ENCODE data around the gene RNASEL.
A peak's percentile ranks its signal among the peaks of the same experiment; 100 is the strongest.

Gene RNASEL

DNA sequence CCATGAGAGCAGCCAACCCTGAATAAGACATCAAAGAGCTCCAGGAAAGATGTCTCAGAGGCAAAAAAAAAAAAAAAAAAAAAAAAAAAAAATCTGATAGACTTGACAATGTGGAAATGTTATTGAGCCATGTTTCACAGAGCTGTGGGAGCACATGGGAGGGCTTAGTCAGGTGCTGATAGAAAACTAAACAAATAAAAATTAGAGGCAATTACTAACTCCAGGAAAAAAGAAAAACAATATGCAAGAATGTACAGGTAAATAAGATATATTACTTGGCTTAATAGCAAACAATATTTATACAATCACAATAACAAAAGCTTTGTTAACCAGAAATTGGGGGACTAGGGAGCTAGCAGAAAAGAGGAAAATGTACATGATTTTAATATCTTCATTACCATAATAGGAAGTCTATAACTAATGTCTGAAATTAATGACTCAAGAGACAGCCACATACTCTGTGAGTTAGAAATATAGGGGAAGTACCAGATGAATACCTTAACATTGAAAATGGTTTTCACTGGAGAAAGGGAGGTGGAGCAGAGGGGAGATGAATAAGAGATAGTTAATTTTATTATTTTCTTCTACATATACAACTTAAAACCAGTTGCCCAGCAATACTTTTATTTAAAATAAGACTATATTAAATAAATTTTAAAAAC lies 32.0 kb upstream of the RNASEL start:
- DNase-seq: no peak

DNA sequence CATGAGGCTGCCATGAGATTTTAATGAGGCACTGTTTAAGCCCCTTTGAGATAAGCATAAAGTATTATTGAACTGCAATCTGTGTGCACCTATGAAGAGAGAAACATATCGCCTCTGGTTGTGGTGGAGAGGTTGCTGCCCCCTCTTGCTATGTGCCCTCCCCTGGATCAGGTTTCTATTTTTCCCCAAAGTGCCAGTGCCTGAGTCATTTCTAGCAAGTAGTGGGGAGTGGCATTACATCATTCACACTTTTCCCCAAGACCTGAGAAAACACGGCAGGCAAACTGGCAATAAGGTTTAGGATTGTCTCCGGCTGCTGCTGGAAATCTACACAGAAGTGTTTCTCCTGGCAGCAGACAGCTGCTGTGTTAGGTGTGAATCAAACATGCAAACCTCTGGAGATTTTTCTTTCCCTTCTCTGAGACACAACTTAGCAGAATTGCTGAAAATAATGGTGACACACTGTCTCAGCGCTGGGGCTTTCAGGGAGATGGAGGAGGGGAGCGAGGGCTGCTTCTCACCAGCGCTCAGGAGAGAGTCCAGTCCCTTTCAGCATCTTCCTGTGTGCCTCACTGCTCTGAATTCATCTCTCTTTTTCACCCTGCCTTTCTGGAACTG lies 28.8 kb upstream of the RNASEL start:
- no peak for DNase-seq

DNA sequence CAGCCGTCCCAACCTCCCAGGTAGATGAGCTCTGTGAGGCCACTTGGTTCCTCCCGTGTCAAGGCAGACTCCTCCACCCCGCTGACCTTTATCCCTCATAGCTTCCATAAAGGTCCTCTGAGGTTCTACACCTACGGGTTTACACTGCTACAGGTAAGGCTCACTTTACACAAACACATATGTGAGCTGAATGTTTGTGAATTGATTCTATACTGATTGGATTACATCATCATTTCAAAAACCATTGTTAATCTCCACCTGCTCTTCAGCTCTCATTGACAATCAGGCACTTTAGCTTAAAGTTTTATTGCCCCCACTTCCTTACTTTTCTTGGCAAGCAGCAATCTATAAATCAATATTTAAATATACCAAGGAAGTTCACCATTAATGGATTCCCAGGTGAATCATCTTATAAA lies 28.0 kb upstream of the RNASEL start:
- DNase-seq: peak; percentile 37

DNA sequence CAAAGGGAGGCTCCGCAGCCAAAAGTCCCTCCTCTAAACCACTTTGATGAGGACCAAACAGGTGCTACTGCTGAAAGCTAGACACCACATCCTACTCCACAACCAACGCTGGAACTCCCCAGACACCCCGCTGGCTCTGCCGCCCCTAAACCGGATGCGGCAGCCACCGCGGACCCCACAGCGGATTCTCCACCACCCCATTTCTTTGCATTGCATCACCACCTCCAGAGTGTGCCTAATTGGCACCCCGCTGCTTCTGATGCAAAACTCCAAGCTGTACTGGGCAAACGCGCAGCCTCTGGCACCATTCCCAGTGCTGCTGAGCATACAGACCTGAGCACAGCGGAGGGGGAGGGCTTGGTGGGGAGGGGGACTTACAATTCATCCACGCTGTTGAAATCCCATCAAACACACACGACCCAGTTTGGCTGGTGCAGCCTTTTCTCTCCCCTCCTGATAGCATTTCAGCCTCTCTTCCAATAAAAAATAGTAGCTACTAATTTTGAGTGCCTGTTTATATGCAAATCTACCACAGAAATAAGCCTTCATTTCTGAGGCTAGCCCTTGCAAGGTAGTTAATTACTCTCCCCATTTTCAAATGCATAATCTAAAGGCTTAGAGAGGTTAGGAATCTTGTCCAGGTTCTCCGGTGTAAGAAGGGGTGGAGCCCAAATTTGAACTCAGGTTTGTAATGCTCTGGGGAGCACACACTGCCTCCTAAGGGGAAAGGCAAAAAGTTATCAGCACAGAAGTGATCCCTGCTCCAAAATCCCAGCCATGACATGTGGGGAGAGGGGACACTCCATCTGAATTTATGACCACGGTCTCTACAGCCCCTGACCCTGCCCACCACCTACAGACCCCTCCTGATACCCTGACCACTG lies 27.3 kb upstream of the RNASEL start:
- DNase-seq: peak; percentile 91

DNA sequence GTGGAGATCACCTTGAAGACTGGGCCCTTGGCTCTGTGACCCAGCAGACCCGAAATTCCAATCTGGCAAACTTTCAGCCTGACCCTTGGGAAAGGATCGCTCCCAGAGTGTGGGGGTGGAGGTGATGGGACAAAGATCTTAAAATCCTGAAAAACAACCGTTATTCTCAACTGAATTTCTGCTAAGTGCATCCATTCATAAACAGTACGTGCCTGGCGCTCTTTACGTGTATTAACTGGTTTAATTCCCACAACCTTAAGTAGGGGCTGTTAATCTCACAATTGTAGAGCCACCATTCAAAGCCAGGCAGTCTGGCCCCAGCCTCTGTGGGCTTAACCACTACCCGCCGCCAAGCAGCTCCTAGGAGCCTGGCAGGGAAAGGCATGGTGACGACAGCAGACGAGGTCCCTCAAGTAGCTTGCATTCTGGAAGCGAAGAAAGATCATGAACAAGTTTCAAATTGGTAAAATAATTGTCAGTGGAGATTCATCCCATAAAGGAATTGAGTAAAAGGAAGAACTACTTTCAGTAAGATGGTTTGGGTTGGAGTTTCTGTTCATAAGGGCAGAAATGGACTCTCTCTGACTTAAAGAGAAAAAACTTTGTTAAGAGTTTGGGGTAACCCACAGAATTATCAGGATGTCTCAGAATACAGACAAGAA lies 26.5 kb upstream of the RNASEL start:
- peak; percentile 72 for DNase-seq

DNA sequence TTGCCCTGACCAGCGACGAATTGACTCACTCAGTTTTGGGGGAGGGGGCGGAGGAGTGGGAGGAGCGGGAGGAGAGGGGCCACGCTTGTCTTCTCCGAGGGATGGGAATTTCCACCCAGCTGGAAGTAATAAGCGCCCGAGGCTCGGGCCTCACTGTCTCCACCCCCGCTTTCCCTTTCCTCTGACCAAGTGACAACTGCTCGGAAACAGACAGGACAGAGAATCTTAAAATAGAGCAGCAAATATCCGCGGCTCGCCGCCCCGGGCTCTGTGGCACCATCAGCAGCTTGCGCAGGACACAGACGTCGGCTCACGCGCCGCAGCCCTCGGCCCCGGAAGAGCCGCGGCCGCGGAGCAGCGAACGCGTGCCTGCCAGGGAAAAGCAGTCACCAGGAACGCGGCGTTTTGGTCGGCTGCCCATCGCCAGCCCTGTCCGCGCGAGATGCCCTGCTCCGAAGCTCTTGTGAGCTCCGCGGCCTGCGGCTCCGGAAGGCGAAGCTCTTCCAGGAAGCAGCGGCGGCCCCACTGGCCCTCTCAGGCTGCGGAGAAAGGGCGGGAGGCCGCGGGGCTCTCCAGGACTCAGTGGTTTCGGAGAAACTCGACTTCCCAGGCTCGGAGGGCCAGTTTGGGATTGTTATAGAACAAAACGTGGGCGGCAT lies 25.9 kb upstream of the RNASEL start:
- DNase-seq: no peak

DNA sequence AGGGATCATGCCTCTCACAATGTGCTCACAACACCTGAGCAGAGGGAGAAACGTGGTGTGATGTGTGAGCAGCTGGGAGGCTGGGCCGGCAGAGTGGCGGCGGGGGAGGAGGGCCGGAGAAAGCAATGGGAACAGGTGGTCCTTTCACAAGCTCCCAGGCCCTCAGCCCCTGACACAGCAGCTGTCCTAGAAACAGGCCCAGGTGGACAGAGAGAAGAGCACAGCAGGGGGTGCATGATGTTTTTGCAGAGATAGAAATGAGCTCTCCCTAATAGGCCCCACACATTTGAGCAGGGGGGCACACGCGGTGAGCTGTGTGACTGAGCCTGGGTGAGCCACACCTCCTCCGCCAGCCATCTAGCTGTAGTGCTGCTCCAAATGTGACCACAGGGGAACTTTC lies 22.7 kb upstream of the RNASEL start:
- peak; percentile 92 for DNase-seq

DNA sequence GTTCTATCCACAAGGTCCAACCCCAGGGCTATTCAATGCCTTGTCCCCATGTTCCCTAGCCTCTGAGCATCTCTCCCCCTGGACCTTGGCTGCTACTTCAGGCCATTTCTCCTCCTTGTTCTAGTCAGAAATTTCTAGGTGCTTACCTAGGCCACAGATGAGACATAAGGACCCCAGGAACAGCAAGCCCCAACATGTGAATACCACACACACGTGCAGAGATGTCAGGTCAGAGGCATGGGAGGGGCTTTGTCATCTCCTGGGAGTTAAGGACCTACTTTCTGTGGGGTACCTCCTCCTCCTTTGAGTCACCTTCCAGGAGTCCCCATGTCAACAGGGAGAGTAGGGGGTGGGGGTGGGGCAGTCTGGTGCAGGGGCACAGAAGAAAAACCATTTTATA lies 22.3 kb upstream of the RNASEL start:
- DNase-seq: peak; percentile 83

DNA sequence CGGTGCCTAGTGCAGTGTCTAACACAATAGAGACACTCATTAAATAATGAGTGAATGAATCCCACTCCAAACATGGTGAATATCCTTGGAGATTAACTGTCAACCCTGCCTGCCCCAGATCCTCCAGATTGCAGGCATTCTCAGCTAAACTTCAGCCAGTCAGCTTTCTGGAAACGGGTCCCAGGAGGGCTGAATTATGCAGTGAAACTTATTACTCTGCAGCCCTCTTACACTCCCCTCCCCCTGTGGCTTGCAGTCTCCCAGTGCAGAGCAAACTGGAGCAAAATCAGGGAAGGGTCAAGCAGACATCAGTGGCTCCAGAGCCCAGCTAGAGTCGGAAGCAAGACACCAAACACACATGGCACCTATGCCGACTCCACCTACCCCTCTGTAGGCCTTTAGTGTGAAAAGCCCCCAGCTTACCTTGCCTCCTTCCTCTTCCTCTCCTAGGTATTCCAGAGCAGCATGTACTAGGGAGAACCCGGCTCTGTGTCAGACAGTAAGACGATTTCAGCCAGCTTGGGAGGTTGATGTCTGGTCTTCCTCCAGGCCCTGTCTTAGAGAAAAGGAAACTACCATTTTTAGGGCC lies 21.6 kb upstream of the RNASEL start:
- DNase-seq: no peak

DNA sequence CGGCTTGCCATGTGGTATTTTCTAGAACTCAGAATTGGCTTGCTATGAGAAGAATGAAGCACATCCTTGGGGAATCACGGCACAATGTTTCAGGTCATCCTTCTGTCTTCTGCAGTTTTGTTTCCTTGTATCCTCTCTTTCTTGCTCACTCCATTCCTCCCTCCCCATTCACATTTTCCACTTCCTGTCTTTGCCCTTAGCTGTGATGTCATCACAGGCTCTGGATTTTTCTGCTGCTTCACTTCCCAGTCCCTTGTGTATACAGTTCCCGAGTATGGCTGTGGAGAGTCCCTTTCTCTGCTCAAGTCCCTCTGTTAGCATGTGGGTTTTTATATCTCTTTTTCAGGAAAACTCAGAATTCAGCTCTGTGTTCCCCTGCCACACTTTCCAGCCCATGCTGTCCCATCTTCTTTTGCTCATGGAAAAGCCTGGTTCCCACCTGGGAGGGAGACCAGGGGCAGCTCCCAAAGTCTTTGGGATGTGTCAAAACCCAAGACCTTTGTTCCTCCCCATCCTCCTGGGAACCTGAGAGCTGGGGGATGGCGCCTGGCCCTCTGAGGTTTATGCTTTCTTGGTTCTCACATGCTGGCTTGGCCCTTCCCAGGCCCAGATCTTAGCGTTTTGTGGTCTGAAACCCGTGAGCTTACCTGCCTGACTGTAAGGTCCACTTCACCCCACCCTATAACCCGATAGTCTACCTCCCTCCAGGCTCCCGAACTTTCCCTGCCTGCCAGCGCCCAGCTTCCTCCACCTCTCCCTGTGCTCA lies 20.0 kb upstream of the RNASEL start:
- no peak for DNase-seq

DNA sequence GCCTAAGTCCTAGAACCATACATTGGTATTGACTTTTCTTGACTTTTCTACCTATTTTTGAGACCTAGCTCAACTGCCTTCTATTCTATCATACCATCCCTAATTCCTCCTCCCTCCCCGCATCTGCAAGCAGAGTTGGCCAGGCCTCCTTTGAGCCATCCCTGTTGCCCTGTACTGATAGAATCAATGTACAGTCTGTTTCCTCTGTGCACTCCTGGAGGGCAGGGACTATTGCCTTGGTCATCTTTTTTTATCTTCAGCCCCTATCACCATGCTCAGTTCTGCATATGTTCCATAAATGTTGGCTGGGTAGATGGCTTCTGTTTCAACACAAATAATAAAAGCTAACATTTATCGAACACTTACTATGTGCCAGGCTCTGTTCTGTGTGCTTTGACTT lies 19.2 kb upstream of the RNASEL start:
- no peak for DNase-seq

DNA sequence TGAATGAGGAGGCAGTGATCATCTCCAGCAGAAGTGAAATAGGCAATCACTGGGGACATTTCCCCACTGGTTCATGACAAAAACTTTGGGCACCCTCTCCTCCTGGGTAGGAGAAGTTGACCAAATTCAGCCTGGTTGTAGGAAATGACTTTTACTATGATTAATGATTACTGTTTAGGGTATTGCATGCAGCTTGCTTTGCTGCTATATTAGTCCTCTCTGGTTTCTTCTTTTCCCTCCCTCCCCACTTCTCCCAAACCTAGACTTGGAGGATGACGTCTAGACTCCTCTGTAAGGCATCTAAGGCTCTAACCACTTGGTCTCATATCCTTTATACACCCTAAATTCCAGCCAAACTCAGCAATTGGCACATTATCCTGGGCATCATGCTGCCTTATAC lies 18.5 kb upstream of the RNASEL start:
- no peak for DNase-seq

DNA sequence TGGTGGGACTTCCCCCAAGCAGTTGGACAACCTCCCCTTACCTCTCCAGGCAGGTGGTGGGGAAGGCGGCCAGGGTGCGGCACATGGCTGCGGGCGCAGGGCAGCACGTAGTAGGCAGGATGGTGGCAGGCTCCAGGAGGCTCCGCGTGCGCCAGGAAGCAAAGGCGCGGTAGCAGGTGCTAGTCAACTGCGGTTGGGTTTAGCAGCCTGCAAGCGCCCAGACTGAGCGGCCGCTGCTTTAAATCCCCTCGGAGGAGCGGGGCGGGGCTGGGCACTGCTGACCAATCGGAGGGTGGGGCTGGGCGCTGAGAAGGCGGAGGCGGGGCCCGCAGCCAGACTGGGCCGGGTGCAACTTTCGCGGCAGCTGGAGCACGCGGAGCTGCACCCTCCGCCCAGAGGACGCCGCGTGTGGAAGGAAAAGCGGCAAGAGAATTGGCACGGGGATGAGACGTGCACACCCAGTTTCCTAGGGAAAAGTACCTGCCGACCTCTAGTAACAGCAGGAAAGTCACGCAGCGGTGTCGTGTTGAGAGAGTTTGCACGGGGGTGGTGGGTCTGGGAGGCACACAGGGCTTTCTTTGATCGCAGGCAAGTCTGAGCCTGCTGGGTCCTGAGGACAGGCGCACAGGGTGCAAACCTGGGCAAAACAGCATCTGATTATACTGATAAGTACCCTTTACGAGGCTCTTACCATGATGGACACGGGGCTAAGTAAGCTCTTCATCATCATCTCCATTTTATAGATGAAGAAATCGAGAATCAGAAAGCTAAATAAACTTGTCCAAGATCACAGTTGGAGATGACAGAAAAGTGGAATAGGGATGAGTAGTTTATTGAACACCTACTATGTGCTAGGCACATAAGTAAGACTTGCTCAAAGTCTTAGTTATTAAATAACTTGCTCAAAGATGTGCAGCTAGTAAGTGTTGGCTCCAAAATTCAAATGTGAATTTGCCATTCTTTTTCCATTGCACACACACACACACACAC lies 15.4 kb upstream of the RNASEL start, which contains the start of gene RGS16:
RGS16 (minus strand) TSS at position 215 of the 990 bp plus-strand sequence; CDS start at position 85, 130 bp downstream.
- peak; percentile 93 for DNase-seq

DNA sequence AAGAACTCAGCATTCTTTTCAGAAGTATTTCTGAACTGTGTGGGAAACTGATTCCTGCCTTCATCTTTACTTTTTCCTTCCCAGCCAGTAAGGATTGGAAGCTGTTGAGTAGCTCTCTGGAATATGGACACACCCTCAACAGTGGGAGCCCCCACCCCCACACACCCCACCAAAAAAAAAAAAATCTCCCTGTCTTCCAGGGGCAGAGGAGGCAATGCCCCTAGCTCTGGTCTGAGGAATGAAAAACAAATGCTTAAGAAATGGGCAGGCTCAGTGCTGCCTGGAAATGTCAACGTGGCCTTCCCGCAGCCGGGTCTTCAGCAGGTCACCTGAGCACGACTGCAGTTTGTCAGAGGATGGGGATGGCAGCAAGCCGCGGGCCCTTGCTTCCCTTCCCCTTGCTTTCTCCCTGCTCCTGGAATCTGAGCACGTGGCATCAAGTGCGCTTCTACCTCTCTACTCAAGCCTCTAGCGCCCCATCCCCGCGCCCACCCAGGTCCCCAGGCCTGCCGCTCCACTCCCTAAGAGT lies 14.7 kb upstream of the RNASEL start:
- DNase-seq: peak; percentile 58

DNA sequence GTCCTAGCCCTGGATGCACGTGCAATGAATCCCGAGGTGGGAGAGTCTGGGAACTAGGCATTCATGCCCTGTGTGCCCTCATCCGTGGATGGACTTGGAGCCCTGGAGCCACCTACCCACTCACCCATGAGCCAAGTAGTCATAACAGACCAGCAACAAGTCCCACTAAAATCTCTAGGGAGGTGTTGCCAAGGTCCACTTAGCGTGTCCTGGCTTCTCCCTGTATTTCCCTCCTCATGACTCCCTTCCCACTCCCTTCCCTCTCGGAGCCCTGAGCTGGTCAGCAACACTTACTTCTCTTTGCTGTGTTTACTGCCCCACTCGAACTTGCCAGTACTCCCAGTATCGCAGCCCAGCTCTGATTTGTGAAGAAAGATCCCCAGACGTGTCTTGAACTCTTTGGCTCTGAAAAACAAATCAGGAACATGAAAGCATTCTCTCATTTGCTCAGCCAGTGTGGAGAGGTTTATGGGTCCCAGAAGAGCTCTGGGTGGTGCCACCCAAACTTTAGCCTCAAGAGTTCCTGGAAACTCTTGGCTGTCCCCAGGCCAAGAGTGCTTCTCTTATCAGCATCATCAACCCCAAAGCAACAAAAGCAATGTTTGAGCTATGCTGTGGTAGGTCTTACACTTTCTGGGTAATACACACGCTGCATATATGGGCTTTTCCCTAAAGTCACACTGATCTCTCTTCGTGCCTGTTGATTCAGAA lies 14.0 kb upstream of the RNASEL start:
- DNase-seq: no peak

DNA sequence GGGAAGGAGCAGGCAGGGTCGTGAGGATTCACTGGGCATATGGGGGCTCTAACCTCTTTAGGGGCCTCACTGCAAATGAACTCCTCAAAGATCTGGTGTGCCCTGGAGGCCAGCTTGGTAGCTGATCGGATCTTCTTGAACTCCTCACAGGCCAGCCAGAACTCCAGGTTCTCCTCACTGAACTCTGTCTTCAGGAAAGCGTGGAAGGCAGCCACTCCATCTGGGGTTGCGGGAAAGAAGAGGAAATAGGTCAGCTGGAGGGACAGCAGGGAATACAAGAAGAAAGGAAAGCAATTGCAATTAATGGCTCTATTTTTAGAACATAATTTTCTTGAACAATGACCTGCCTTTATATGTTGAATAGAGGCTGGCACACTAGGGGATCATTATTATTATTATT lies 12.9 kb upstream of the RNASEL start:
- peak; percentile 44 for DNase-seq

DNA sequence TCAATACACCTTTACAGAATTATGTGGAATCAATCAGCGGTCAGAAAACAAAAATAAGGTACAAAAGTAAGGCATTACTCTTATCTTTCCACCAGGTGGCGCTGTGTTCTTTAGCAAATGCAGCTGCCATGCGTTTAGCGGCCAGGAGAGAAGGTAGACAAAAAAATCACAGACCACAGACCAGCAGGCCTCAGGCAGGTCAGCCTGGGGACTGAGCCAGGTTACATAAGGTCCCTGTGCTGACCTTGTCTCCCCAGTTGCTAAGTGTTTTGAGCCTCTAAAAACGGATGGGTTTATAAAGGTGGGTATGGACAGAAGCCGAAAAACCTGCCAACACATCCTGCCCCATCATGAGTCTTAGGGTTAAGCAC lies 12.3 kb upstream of the RNASEL start:
- peak; percentile 85 for DNase-seq

DNA sequence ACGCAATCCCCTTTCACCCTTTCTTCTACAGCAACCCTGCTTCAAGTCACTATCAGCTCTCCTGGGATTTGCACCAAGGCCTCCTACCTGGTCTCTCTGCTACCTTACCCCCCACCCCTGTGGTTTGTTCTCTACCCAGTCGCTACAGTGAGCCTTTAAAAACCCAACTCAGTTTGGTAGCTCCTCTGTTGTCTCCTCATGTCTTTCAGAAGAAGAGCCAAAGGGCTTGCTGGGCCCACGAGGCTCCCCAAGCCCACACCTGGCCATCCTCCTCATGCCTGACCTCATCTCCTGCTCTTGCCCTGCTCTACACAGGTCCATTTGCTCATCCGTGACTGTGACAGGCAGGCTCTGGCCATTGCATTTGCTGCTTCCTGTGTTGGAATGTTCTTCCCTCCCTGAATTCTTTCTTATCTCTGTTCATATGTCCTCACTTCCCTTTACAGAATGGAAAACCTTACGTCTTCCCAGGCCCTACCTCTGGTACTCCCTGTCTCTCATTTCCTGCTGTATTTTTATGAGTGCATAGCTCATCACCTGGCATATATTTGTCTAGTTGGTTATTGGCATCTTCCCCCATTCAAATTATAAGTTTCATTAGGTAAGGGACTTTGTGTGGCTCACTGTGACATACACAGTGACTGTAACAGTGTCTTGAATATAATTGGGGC lies 11.8 kb upstream of the RNASEL start:
- DNase-seq: no peak

All from NCI-H1105 treated with DMSO at 0.1 percent for 48 hours (cell line).